Cardiac septum (tissue), 1 donor: ENCODE results near the gene DGKB. TPM values are rescaled to one million over a fixed set of nuclear protein-coding genes. Genes with fewer than 3 reads are reported as not detected.

ENCODE experiments used
- DNase-seq: peaks from one replicate; pipeline ENCODE4 v3.0.0-alpha.2; 2020; ENCODE audit warnings: low spot score
- intact Hi-C: fragments of 100-400 bp; cut with DNase I; formaldehyde crosslinking; loops from one replicate; pipeline ENCODE4 v1.14.0; 2022
- long read RNA-seq: library from polyadenylated mRNA; unstranded; transcript quantifications from one replicate; pipeline ENCODE4 v2.0.0, GENCODE V29; 2021
- total RNA-seq: library from RNA; stranded (reverse); fragmentation: NEBNext Ultra II Directional; extraction: Animal tissue kit (Norgen Biotek cat#: 25700); gene quantifications from one replicate; pipeline ENCODE4 v1.2.1, GENCODE V29; 2021
- donor health status: DM: no; HTN: no; CAD: no.

DGKB gene
- total RNA-seq: 0.75 TPM
- long read RNA-seq, partial matches to known transcripts: 0 of 4 reads
- long read RNA-seq, other reads (novel, unspliced or antisense): 4 of 4 reads

- DNase-seq: no peak
- intact Hi-C loops: no loop called here
Observed at GRCh38 chr7:14902589-14903067, at the start of gene DGKB. DGKB (minus strand) TSS chr7:14902751.

- intact Hi-C loops: no loop called here
- DNase-seq: no peak
Observed at GRCh38 chr7:14950013-14950412, 47.5 kb upstream of the DGKB start.

GRCh38 chr7:14938181-14938580, 35.6 kb upstream of the DGKB start:
- intact Hi-C loops: no loop called here
- no peak for DNase-seq

- DNase-seq: no peak
- intact Hi-C loops: no loop called here
Observed at GRCh38 chr7:14937581-14937980, 35.0 kb upstream of the DGKB start.

- intact Hi-C loops: no loop called here
- no peak for DNase-seq
Observed at GRCh38 chr7:14936554-14936953, 34.0 kb upstream of the DGKB start.

GRCh38 chr7:14934839-14935238, 32.3 kb upstream of the DGKB start:
- DNase-seq: no peak
- intact Hi-C loops: no loop called here

GRCh38 chr7:14931511-14932215, 29.1 kb upstream of the DGKB start:
- intact Hi-C loops: no loop called here
- DNase-seq: no peak

GRCh38 chr7:14924398-14924797, 21.8 kb upstream of the DGKB start:
- intact Hi-C loops: no loop called here
- DNase-seq: no peak

GRCh38 chr7:14911077-14911476, 8.5 kb upstream of the DGKB start:
- intact Hi-C loops: no loop called here
- no peak for DNase-seq

GRCh38 chr7:14908697-14909096, 6.1 kb upstream of the DGKB start:
- intact Hi-C loops: no loop called here
- DNase-seq: no peak

GRCh38 chr7:14905764-14906163, 3.2 kb upstream of the DGKB start:
- DNase-seq: no peak
- intact Hi-C loops: no loop called here

- intact Hi-C loops: no loop called here
- DNase-seq: no peak
Observed at GRCh38 chr7:14900051-14900450, 2.5 kb downstream of the DGKB start.

- DNase-seq: no peak
- intact Hi-C loops: no loop called here
Observed at GRCh38 chr7:14899030-14899429, 3.5 kb downstream of the DGKB start.

GRCh38 chr7:14896461-14896860, 6.1 kb downstream of the DGKB start:
- intact Hi-C loops: no loop called here
- DNase-seq: no peak

- DNase-seq: no peak
- intact Hi-C loops: no loop called here
Observed at GRCh38 chr7:14894826-14895225, 7.7 kb downstream of the DGKB start.

GRCh38 chr7:14892961-14893360, 9.6 kb downstream of the DGKB start:
- intact Hi-C loops: no loop called here
- DNase-seq: no peak

- DNase-seq: no peak
- intact Hi-C loops: no loop called here
Observed at GRCh38 chr7:14891289-14891688, 11.3 kb downstream of the DGKB start.

- no peak for DNase-seq
- intact Hi-C loops: no loop called here
Observed at GRCh38 chr7:14888962-14889361, 13.6 kb downstream of the DGKB start.

- intact Hi-C loops: no loop called here
- DNase-seq: no peak
Observed at GRCh38 chr7:14886533-14886932, 16.0 kb downstream of the DGKB start.

GRCh38 chr7:14875941-14876587, 26.5 kb downstream of the DGKB start:
- intact Hi-C loops: no loop called here

GRCh38 chr7:14871880-14872279, 30.7 kb downstream of the DGKB start:
- intact Hi-C loops: no loop called here
- DNase-seq: no peak

More at GRCh38 chr7:14875941-14876587, 26.5 kb downstream of the DGKB start:
- no peak for DNase-seq
